Measurements from ENCODE around the gene SPTBN5.

Gene SPTBN5

GRCh38 chr15:41893422-41894250, at the start of gene SPTBN5:
Gene SPTBN5, minus strand, starts transcription at chr15:41894053. Its CDS starts 556 bp downstream, at chr15:41893497.
- DNase-seq (ENCODE audit: low read depth, low spot score), result no peak

DNA sequence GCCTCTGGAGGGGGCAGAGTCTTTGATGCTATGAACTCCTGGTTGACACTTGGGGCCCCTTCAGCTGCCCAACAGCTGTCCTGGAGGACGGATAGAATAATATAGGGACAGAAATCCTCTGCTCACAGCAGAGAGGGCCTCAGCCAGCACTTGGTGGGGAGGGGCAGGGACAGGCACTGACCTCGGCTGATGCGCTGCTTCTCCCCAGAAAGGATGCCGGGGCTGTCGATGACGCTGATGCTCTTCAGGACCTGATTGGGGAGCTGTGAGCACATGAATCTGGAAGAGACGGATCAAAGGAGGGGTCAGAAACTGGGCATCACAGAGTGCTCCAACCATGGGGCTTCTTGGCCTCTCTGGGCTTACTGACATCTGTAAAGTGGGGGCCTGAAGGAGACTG, 49.0 kb upstream of the SPTBN5 start:
- DNase-seq (ENCODE audit: low read depth, low spot score), result no peak

DNA sequence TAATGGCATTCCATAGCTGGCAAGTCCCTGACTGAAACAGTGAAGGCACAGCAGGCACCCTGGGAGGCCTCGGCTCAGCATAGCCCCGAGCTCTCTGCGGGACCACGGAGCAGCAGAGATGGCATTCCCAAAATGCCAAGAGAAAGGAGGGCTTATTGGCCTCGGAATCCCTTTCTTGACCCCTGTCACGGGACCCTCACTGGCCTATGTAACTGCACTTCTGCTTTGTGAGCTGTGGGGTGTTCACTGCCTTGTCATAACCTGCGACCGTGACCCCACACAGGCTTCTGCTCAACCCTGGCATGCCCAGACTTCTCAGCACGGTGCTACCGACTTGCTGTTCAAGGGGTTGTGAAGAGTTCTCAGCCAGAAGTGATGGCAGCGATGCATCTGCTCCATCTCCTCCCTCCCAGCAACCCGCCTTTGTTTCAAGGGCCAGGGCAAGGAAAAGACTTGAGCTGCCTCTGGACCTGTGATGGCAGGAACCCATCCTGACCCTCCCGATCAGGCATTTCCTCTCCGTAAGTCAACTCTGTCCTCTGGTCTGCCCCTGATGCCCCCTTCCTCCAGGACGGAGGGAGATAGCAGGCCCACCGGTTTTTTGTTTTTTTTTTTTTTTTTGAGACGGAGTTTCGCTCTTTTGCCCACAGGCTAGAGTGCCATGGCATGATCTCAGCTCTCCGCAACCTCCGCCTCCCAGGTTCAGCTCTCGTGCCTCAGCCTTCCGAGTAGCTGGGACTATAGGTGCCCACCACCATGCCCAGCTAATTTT, 48.0 kb upstream of the SPTBN5 start:
- DNase-seq (ENCODE audit: low read depth, low spot score), result no peak

- no peak for DNase-seq (ENCODE audit: low read depth, low spot score)
Observed at GRCh38 chr15:41940441-41940857, 46.6 kb upstream of the SPTBN5 start.

DNA sequence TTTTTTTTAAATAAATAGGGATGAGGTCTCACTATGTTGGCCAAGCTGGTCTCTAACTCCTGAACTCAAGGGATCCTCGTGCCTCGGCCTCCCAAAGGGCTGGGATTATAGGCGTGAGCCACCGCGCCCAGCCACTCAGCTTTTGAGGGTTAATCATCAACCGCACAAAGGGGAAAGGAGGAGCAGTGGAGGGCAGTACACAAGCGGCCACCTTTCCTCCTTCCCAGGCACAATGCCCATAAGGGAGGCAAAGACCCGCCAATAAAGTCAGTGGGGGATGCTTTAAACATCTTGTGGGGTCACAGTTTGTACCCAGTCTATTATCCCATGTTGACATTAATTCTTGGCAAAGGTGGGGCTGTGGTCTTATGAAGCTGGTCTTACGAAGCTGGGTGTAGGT, 46.1 kb upstream of the SPTBN5 start:
- DNase-seq (ENCODE audit: low read depth, low spot score), result no peak

DNA sequence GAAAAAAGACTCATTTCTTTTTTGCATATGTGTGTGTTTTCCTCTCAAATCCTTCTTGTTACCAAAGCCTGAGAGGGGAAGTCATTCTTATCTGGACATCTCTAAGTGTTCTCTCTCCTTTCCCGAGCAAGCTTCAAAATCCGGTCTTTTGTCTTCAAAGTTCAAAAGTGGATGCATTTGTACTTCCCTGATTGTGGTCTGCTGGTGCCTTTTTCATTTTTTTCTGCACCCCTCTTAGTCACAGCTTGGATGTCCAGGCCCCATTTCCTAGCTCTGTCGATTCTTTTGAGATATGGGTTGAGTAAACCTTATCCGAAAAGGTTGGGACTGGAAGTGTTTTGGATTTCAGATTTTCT, 43.7 kb upstream of the SPTBN5 start:
- DNase-seq (ENCODE audit: low read depth, low spot score), result no peak

DNA sequence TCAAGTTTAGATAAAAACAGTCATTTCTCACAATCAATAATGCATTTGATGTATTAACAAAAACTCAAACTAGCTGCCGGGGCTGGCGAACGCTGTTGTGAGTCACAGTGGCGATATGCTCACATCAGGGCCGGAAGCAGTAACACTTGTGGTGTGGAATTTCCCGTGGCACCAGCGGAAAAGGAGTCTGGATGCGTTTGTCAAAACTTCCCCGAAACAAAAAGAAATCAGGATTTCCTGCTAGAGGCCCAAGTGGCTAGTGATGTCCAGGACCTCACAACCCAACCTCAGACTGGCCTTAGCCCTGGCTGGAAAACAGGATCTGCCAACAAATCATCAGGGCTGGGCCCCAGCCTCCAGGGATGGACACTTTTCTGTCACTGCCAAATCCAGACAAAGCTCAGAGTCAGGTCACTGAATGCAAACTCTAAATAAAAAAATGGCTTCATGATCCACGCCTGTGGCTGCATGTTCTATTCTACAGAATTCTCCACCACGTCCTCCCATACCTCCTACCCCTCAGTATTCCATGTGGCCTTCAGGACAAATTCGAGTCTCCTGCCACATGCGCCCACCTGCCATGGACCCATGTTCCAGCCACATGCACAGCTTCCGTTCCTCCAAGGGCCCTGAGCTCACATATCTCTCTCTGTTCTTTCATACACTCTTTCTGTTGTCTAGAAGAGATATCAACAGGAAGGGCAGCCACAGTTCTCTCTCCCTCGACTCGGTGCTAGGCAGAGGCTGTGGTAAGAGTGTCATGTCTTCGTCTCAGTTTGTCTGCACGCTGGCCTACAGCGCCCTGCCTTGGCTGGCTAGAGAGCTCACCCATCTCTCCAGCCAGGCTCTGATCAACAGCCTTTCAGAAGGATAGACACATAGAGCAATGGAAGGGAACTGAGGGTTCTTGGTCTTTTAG, 43.1 kb upstream of the SPTBN5 start:
- DNase-seq (ENCODE audit: low read depth, low spot score), result no peak

GRCh38 chr15:41936155-41936554, 42.3 kb upstream of the SPTBN5 start:
- DNase-seq (ENCODE audit: low read depth, low spot score), result no peak

DNA sequence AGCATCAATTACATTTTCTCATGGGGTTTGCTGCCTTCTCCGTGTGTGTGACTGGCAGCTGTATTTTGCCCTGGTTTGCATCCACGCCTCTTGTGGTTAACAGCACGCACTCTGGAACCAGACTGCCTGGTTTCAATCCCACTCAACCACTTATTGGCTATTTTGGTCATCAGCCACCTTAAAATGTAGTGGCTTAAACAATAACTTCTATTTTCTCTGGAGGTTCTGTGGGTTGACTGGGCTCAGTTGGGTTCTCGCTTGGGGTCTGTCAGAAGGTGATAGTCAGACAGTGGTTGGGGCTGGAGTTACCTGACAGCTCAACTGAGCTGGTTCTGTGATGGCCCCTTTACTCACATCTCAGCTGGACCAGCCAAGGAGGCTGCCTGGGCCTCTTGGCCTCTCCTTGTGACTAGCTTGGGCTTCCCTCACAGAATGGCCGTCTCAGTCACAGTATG, 41.7 kb upstream of the SPTBN5 start:
- DNase-seq (ENCODE audit: low read depth, low spot score), result no peak

DNA sequence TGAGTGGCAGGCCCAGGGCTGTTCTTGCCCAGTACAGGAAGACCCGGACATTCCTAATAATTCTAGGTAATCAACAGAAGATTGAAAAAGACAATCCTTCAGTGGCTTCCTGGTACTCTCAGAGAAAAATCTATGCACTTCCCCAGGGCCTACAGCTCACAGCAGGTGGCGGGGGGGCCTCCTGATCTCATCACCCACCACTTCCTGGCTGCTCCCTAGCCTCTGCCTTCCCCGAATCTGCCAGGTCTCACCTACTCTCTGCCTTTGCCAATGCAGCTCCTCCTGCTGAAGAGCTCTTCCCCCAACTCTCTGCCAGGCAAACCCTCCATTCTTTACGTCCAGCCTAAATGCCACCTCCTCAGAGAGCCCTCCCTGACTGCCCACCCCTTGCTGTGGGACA, 41.0 kb upstream of the SPTBN5 start:
- DNase-seq (ENCODE audit: low read depth, low spot score), result no peak

DNA sequence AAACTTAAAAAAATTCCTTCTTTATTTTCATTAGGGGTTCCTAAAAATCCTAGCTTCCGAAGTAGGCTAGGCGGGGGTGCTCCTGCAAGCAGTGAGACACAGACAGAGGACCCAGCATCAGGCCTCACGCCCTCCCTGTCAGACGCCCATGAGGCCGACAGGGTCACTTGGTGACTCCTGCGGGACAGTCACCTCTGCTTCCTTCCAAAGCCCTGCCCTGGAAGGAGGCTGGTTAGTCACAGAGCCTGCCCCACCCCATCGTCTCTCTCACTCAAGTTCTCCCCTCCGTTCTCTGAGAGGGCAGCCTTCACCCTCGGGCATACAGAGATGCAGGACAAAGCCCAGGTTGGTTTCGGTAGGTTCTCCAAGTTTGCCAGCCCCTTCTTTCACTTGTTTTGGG, 39.9 kb upstream of the SPTBN5 start:
- DNase-seq (ENCODE audit: low read depth, low spot score), result no peak

DNA sequence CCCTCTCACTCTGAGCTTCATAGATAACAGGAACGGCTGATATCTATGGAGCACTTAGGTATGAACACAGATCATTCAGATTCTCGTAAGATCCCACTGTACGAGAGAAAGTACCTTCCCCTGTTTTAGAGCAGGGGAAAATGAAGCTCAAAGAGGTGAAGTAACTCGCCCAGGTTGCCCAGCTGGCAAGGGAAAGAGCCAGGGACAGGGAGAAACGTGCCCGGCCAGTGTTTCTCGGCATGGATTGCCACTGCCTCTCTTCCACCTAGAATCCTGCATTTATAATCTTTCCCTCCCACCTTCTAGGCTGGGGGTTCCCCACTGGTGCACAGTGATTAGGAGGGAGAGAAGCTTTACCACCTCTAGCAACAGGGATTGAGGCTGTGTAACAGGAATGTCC, 39.5 kb upstream of the SPTBN5 start:
- DNase-seq (ENCODE audit: low read depth, low spot score), result no peak

GRCh38 chr15:41932511-41933289, 38.8 kb upstream of the SPTBN5 start:
- DNase-seq (ENCODE audit: low read depth, low spot score), result no peak

GRCh38 chr15:41932101-41932500, 38.2 kb upstream of the SPTBN5 start:
- DNase-seq (ENCODE audit: low read depth, low spot score), result no peak

DNA sequence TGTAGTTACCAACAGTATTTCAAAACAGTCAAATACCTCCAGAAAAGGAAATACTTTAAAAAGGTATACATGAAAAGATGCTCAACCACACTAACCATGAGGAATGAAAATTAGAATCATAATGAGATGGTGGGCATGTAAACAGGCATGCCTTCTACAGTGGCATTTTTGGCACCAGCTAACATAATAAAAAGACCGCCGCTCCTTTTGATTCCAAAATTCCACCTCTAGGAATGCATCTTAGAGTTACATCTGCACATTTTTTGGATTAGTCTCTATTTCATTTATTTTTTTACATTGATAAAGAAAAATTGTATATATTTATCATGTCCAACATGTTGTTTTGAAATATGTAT, 37.0 kb upstream of the SPTBN5 start:
- no peak for DNase-seq (ENCODE audit: low read depth, low spot score)

GRCh38 chr15:41930221-41930866, 36.5 kb upstream of the SPTBN5 start:
- no peak for DNase-seq (ENCODE audit: low read depth, low spot score)

- DNase-seq (ENCODE audit: low read depth, low spot score), result no peak
Observed at GRCh38 chr15:41928637-41929620, 35.1 kb upstream of the SPTBN5 start.

- no peak for DNase-seq (ENCODE audit: low read depth, low spot score)
Observed at GRCh38 chr15:41928100-41928499, 34.2 kb upstream of the SPTBN5 start.

DNA sequence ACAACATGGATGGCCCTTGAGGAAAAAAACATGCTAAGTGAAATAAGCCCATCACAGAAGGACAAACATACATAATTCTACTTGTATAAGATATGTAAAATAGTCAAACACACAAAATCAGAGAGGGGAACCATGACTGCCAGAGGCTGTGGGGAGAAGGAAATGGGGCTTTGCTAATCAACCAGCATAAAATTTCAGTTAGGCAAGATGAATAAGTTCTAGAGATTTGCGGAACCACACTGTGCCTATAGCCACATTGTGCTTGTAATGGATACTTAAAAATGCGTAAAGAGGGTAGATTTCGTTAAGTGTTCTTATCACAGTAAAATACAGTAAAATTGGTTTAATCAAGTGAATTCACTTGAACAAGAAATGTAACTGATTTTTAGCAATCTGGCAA, 33.7 kb upstream of the SPTBN5 start:
- DNase-seq (ENCODE audit: low read depth, low spot score), result no peak
